CD4-positive, alpha-beta T cell treated with Interleukin-4 for 4 hours (primary cell): Measurements from ENCODE around the gene ZSWIM5.
"Not testable (repeated sequence)": the region's sequence is repeated elsewhere in the genome, so short reads cannot be mapped to it uniquely, and the experiment has no call there.

Source experiments
- DNase-seq: peaks from one replicate; pipeline ENCODE4 v3.0.0-alpha.2; 2020

The ZSWIM5 gene

DNA sequence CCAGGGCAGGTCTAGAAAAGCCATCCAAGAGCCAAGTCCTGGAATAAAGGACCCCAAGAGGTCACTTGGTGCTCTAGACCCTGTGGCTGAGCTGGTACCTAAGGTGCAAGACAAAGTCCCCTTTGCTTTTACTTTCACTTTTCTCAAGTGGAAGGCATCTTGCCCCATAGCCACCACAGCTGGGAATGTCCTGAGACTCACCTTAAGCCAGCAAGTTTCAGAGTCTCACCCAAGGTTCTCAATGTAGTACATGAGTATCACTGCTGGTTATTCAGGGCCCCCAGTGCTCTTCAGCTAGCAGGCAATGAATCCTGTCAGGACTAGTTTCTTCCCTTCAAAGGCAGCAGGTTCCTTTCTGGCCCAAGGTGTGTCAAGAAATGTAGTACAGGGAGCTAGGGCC is 126.9 kb downstream of the ZSWIM5 start:
- no peak for DNase-seq

DNA sequence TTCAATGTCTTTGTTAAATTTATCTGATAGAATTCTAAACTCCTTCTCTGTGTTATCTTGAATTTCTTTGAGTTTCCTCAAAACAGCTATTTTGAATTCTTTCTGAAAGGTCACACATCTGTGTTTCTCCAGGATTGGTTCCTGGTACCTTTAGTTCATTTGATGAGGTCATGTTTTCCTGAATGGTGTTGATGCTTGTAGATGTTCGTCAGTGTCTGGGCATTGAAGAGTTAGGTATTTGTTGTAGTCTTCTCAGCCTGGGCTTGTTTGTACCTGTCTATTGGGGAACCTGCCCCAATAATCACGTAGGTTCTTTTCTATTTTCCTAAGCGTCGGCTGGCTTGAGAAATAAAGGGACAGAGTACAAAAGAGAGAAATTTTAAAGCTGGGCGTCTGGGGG is 129.4 kb downstream of the ZSWIM5 start:
- not testable (repeated sequence) for DNase-seq

DNA sequence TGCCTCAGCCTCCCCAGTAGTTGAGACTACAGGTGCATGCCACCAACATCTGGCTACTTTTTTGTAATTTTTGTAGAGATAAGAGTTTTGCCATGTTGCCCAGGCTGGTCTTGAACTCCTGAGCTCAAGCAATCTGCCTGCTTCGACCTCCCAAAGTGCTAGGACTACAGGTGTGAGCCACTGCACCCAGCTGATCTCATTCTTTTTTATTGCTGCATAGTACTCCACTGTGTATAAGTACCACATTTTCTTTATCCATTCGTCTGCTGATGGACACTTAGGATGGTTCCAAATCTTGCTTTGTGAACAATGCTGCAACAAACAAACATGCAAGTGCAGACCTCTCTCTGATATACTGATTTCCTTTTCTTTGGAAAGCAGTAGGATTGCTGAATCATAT is 134.8 kb downstream of the ZSWIM5 start:
- no peak for DNase-seq

DNA sequence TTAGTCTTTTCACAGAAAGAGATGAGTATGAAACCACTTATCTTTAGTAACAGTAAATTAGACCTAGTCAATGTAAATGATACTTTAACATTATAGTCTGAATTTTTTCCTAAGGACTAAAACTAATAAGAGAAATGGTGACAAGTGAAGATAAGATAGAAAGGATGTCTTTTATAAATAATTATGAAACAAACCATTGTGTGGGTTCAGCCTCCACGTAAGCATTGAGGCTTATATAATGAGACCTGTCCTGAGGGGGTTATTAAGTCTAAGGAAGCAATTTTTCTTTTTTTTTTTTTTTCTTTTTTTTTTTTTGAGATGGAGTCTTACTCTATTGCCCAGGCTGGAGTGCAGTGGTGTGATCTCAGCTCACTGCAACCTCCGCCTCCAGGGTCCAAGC is 138.6 kb downstream of the ZSWIM5 start:
- DNase-seq: no peak

DNA sequence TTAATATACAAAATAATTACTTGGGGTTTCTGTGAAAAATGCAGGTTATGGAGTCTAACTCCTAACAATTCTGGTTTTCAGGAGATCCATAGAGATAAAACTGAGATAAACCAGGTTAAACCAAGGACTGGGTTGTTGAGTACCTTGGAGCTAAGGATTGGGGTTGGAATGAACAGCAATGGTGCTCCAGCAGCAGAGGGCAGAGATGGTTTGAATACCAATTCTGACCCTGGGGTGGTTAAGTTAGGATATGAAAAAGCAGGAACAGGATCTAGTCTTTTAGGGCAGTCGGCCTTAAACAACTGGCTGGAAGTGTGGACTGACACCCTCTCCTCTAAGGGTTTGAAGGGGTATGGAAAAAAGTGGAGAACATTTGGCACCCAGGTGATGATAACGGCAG is 141.3 kb downstream of the ZSWIM5 start:
- DNase-seq: no peak

DNA sequence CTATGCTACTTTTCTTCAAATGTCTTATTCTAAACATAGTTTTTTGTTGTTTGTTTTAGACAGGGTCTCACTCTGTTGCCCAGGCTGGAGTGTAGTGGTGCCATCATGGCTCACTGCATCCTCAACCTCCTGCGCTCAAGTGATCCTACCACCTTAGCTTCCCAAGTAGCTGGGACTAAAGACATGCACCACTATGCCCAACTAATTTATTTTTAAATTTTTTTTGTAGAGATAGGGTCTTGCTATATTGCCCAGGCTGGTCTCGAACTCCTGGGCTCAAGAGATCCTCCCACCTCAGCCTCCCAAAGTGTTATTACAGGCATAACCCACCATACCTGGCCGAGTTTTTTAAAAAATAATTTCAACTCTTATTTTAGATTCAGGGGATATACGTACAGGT is 143.9 kb downstream of the ZSWIM5 start:
- not testable (repeated sequence) for DNase-seq

DNA sequence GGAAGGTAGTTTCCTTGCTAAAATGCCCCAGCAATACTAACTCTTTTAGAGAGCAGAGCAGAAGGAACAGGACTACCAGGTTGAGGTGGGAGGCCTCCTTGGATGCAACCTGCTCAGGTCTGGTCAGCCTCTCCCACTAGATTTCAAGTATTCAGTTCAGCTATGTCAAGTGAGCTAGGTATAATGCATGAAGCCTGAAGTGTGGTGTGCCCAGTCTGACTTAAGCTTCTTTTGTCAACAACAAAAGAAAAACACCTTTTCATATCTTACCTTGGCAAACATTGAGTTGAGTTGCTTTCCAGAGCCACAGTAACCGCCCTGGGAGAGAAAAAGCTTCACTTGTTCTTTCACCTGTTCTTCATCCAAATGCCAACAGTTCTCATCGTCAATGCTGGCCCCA is 146.6 kb downstream of the ZSWIM5 start:
- DNase-seq: no peak

DNA sequence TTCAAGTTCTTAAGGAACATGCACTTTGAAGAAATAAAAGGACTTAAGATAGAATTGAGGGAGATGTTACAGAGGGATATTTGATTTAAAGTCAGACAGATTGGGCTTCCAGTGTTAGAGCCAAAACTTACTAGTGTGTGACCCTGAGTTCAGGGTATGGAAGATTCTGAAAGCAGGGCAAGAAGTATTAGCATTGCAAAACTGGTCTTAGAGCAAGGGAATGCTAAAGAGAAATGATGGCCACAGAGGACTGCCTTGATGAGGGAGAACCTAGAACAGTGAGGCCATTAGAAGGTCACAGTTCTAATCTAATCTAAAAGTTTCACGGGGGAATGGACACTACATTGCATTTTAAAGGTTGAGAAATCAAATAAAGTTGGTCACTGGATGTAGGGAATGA is 148.9 kb downstream of the ZSWIM5 start:
- DNase-seq: no peak

DNA sequence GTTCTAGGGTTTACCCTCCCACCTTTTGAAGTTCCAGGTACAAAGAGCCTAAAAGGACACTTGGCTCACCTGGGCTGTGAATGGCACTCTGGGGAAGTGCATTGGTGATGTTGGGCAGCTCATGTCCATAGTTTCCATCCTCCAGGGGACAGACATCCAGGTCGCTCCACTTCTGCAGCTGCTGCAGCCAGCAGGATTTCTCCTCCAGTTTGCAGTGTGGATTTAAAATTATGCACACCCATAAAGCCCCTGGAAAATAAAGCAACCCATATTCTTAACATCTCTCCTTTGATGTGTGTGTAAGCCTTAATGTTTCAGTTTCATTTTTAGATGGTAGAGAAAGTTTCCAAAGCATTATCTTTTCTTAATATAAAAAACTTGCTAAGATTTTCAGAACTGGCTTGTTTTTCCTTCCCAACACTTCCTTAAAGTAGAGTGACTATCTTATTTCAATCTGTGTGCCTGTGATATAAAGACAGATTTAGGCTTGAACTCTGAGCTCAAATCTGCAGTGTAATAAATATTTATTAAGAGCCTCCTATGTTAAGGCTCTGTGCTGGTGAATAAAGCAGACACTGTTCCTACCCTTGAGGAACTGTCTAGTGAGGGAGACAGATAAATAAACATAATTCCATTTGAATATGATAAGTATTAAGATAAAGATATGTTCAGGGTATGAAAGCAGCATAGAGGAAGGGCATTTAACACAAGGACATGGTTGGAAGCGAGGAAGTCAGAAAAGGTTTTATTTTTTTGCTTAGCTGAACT is 155.2 kb downstream of the ZSWIM5 start:
- DNase-seq: peak; percentile 12

DNA sequence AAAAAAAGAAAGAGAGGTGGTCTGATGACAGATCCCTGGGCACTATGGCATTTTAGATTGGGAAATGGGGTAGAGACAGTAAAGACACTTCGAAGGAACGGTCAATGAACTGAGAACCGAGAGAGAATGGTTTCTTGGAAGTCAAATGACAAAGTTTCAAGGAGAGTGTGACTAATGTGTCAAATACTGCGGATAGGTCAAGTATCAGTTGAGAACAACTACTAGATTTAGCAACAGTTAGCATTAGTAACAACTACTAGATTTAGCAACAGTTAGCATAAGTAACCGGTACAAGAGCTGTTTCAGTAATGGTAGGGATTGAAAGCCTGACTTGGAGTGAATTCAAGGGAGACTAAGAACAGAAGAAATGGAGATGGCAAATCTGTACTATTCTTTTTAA is 159.4 kb downstream of the ZSWIM5 start:
- DNase-seq: no peak

DNA sequence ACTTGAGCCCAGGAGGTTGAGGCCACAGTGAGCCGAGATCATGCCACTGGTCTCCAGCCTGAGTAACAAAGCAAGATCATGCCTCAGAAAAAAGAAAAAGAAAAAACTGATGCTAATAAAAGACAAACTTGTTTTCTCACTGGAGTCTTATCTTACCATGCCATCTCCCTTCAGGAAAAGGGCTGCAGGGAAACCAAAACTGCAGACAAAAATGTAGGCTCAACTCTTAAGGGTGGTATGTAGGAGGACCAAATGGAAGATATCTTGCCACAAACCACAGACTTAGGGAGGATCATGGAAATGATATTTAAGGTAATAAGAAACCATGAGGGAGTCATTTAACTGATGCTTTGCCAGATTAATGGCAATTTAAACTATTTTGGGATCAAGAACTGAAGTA is 161.5 kb downstream of the ZSWIM5 start:
- no peak for DNase-seq

DNA sequence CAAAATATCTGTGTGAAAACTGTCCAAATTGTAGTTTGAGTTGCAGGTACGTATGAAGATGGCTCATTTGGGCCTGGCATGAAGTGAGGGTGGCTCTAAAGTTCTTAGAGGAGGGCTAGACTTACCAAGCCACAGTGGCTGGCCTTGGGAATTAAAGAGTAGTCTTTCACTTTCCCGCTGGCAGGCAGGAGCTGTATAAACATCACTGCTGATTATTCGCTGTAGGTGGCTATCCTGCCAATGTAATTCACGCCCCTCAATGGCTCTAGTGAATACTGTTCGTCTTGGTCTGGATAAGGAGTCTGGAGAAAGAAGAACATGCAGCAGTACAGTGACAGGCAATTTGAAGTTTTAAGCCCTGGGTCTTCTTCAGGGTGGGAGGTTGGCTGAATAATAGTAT is 163.3 kb downstream of the ZSWIM5 start:
- DNase-seq: no peak

DNA sequence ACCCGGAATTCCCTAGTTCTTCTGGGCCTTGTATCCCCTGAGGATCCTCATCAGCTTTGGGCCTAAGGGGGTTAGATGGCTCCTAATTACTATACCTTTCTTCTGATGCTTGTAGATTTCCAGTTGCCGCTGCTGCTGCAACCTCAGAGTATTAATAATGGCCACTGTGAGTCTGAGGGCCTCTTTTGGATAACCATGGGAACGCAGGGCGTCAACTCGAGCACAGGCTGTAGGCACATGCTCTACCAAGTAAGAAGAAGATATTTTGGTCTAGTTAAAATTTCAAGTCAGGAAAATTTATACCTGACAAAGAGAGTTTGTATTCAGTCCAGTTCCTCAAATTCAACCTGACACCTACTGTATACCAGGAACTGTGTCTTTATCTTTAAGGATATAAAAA is 166.1 kb downstream of the ZSWIM5 start:
- DNase-seq: no peak

DNA sequence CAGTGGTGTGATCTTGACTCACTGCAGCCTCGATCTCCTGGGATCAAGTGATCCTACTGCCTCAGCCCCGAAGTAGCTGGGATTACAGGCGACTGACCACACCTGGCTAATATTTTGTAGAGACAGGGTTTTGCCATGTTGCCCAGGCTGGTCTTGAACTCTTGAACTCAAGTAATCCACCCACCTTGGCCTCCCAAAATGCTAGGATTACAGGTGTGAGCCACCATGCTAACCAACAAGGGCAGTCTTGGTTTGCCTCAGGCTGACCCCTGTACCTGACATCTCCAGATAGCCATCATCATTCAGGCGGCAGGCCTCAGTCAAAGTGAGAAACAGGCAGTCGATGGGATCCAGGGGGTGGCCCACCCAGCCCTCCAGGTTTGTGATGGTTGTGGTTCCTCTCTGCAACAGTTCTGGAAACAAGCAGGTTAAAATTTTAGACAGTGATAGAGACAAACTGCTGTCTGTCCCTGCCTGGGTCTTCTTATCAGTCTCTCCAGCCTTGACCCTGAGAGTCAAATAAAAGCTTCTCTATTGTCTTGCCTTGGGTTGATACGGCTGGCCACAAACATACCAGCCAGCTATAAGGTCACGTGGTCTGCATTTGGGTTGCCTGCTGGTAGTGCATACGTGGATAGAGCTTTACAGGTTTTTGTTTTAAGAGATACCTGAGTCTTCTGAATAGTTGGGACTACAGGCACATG is 167.6 kb downstream of the ZSWIM5 start:
- DNase-seq: no peak

DNA sequence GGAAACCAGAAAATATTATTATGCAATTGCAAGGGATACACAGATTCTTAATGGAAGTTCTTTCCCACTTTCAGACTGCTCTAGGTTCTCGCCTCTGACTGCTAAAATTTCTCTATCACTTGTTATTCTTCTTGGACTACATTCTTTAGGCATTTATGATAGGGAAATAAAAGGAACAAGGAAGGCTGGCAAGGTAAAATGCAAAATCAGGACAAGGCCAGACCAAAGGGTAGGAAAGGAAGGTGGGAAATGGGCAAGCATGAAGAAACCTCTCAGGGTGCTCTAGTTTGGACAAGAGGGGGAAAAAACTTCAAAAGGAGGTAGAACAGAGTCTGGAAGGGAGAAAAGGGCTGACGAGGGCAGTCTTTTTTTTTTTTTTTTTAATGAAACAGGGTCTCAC is 168.2 kb downstream of the ZSWIM5 start:
- no peak for DNase-seq

DNA sequence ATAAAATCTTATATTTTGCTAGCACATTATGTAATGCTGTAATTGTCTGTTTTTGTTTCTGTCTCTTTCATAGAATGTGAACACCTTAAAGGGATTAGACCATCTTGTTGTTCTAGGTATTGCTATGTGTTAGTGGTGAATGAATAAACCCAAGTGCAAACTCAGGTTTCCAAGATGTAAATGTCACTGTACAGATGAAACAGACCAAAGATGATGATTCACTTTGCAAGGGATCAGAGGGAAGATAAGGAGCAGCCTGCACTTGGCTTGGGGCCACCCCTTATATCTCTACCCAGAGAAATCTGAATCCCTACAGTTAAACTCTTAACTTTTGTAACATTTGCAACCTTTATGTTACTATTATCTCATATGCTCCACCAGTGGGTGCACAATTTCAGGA is 168.9 kb downstream of the ZSWIM5 start:
- DNase-seq: no peak

DNA sequence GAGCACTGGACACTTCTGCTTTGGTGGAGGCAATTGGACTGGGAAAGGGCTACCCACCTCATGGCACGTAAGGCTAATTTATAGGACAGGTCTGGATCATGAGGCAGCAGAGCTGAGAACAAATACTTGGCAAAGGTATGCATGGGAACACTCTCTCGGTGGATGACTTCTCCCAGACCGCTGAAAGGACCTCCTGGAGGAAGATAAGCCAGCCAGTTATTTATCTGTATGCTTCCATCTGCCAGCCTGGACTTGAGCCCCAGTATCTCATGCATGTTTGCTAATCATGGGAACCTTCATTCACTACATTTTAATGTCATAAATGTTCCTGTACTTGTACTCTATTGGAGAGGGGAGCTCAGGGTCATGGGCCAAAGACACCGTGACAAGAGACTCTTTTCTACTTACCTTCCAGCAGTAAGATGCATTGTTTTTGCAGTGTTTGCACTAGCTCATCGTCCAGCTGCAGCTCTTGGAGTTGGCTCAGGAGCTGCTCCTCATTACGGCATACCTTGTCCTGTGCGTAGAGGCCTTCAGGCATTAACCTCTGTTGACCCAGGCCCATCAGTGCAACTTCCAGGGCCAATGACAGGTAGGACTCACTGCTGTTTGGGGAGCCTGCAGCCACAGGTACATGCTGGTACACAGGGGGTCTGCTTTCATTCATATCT is 170.6 kb downstream of the ZSWIM5 start:
- no peak for DNase-seq

DNA sequence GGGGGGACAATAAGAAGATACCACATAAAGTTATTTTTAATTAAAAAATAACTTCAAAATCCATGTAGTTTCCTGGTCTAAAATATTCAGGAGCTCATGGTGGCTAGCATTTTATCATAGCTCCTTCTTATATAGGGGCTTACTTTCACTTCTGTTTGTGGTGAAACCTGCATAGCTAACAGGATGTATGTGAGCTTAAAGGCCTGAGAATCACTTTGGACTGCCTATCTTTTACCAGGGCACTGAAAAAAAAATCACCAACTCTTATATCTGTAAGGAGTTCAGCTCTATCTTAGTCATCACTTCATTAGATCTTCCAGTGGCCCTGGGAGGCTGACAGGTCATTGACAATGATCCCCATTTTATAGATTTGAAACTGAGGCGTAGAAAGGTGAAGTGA is 173.0 kb downstream of the ZSWIM5 start:
- DNase-seq: no peak

DNA sequence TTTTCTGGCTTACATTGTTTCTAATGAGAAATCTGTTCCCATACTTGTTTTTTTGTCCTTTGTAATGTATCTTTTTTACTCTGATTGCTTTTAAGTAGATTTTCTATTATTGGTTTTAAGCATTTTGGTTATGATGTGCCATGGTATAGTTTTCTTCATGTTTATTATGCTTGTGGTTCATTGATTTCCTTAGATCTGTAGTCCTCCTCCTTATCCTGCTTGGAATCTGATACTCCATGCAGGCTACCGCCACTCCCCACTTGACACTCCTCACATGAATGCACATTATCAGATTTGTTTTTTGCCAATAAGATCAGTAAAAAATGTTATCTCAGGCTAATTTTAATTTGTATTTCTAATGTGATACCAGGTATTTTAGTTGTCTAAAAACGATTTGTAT is 173.6 kb downstream of the ZSWIM5 start:
- DNase-seq: no peak

DNA sequence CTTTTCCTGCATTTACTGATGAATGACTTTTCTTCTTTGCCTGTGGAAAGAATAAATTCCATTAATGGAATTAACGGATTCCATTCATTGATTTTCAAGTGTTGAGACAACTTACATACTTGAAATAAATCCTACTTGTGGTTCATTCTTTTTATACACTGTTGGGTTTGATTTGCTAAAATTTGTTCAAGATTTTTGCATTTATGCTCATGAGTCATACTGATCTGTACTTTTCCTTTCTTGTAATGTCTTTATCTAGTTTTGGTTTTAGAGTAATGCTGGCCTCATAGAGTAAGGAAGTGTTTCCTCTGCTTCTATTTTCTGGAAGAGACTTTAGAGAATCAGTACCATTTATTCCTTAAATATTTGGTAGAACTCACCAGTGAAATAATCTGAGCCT is 180.0 kb downstream of the ZSWIM5 start:
- DNase-seq: no peak

DNA sequence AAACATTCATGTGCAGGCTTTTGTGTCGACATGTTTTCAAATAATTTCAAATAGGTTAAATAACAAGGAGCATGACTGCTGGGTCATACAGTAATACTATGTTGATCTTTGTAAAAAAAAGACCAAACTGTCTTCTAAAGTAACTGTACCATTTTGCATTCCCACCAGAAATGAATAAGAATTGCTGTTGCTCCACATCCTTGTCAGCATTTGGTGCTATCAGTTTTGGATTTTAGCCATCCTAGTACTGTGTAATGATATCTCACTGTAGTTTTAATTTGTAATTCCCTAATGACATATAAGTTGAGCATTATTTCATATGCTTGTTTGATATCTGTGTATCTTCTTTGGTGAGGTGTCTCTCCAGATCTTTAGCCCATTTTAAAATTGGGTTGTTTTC is 182.7 kb downstream of the ZSWIM5 start:
- no peak for DNase-seq

DNA sequence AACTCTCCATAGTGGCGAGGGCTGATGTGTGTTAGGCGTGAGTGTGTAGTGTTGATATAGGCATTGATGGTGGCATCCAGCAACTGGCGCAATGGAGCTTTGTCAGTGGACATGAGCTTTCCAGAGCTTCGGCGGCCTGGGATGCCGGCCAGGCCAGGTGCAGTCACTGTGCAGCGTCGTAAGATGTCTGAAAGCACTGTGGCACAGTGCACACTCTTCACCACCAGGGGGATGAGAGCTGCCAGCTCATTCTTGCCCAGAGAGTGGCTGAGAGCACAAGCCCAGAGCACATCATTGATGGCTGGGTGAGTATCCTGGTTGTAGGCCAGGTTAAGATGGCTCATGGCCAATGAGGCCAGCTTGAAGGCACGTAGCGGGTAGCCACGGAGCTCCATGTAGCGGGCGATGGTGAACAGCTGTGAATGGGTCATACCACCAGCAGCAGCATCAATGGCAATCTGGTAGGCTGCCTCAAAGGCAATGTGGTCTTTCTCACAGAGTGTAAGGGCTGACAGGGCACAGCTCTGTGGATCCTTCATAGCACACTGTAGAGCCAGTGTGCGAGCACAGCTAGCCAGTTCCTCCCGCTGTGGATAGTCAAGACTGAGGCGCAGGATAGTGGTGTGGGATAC is 187.7 kb downstream of the ZSWIM5 start:
- DNase-seq: peak; percentile 55

DNA sequence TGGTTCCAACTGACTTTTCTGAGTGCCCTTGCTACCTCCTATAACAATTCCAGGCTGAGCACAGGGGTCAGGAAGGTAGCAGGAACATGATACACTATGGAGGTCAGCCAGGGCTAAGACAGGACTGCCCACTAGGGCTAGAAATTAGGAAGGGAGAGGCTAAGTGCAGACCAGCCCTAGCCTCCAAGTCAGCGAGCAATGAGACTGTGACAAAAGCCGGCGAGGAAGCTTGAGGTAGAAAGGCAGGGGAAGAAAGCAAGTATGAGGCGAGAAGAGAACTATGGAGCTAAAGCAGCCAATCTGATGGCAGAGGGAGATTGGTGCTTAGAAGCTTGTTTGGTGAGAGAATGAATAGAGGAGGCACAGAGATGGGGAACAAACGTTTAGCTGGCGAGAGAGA is 189.6 kb downstream of the ZSWIM5 start:
- no peak for DNase-seq
